Measurements from ENCODE around the gene EIF5. TPM values are rescaled to one million over a fixed set of nuclear protein-coding genes. Genes with fewer than 3 reads are reported as not detected.

EIF5 gene
- total and polyA plus RNA-seq, 2 of the 8 experiments (the other 6 are each of a cell fraction or from before 2014, with no cell fraction given), result 179 to 323 TPM

DNA sequence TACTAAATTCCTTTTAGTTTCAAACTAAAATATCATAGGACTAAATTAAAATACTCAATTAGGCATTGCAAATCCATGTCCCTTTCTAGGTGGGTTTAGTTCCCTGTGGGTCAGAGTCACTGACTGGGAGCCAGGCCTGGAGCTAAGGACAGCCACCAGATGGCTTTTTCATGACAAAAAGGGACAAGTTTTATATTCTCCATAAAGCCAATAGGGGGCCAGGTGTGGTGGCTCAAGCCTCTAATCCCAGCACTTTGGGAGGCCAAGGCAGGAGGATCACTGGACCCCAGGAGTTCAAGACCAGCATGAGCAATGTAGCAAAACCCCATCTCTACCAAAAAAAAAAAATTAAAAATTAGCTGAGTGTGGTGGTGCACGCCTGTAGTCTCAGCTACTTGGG is 35.4 kb upstream of the EIF5 start:
- H3K9me3 ChIP-seq (ENCODE audit: insufficient read depth in 2 of 2, low read depth in 1 of 2, low read length in 1 of 2), result no peaks in the 10 kb centered on the region
- no peaks in the 10 kb centered on the region for H3K27me3 ChIP-seq (replicated peaks in 1 of 4; ENCODE audit: control insufficient read depth in 3 of 4, extremely low read depth in 1 of 4, insufficient read depth in 3 of 4, low read length in 3 of 4)
- H2BK20ac ChIP-seq (ENCODE audit: low read length), result no peak overlapping the region
- no peak overlapping the region for H4K5ac ChIP-seq (ENCODE audit: insufficient read length, low read depth, low read length)
- no peak overlapping the region for H3K18ac ChIP-seq (ENCODE audit: extremely low read depth, low read length)
- POLR2A ChIA-PET (ENCODE audit: partially characterized antibody), result interaction anchor here (1.5 to 4.3 kb wide), 3 partner anchors 36 to 43 kb away, joined by 5 to 22 read pairs (median 5); partner anchors contain the start of gene EIF5
- no peak overlapping the region for H3K4me3 ChIP-seq (ENCODE audit: extremely low read depth in 1 of 4, insufficient read depth in 2 of 4, low read depth in 3 of 4, low read length in 4 of 4)
- FAIRE-seq (no peak), DNase-seq (ENCODE audit: low read depth in 1 of 2, low spot score in 2 of 2) (peak in 1 of 2 experiments; percentile 17)
- no peak overlapping the region for H2AFZ ChIP-seq (ENCODE audit: low read length)
- CTCF ChIA-PET (ENCODE audit: partially characterized antibody), result interaction anchor here (0.6 to 4.1 kb wide), 19 partner anchors 11 to 279 kb away, joined by 3 to 12 read pairs (median 4); no protein-coding TSS in a partner anchor
- H3K4me2 ChIP-seq (ENCODE audit: insufficient read depth in 1 of 2, low read depth in 2 of 2, low read length in 2 of 2), result no peak overlapping the region
- H2BK12ac ChIP-seq (ENCODE audit: low read depth, low read length), result no peak overlapping the region
- no peak overlapping the region for H2AK5ac ChIP-seq (ENCODE audit: low read depth, low read length)
- H3K79me2 ChIP-seq (ENCODE audit: control insufficient read depth in 1 of 2, insufficient read depth in 2 of 2, low read length in 2 of 2), result no peaks in the 10 kb centered on the region
- H4K91ac ChIP-seq (replicated peaks; ENCODE audit: insufficient read length, low read length), result no peak overlapping the region
- H3K14ac ChIP-seq (ENCODE audit: insufficient read length), result no peak overlapping the region
- H4K8ac ChIP-seq (ENCODE audit: extremely low read depth, insufficient read depth, low read length), result no peak overlapping the region
- H3K9ac ChIP-seq (replicated peaks in 1 of 4; ENCODE audit: extremely low read depth in 1 of 4, low read depth in 3 of 4, low read length in 3 of 4), result no peak overlapping the region
- H4K20me1 ChIP-seq (replicated peaks in 1 of 2; ENCODE audit: control insufficient read depth in 1 of 2, insufficient read depth in 2 of 2, low read length in 2 of 2), result no peaks in the 10 kb centered on the region
- no peaks in the 10 kb centered on the region for H3K23me2 ChIP-seq (ENCODE audit: low read depth, low read length)
- WGBS, 2 experiments (ENCODE audit: extremely low coverage in 1 of 2, insufficient coverage in 1 of 2, insufficient read length in 1 of 2, insufficient replicate concordance in 2 of 2, low coverage in 1 of 2, low lambda C conversion rate in 2 of 2, missing lambda C conversion rate in 1 of 2), result 100% methylated on average over 1 of the region's 1 CpG; no CpG with 5 or more reads in 1 of the 2 experiments
- no peak overlapping the region for H2BK15ac ChIP-seq (ENCODE audit: low read length)
- H2BK5ac ChIP-seq (ENCODE audit: low read depth, low read length), result no peak overlapping the region
- H3K4me1 ChIP-seq (replicated peaks in 1 of 4; ENCODE audit: control insufficient read depth in 3 of 4, insufficient read depth in 4 of 4, low read length in 3 of 4), result no peaks in the 10 kb centered on the region
- no peak overlapping the region for H3K4ac ChIP-seq (replicated peaks; ENCODE audit: insufficient read length, low read depth, low read length)
- H2BK120ac ChIP-seq (replicated peaks; ENCODE audit: low read depth, low read length), result no peak overlapping the region
- H3K79me1 ChIP-seq (ENCODE audit: low read depth, low read length), result no peaks in the 10 kb centered on the region
- no peak overlapping the region for H3K23ac ChIP-seq (ENCODE audit: insufficient read length)
- no peak overlapping the region for H3K27ac ChIP-seq (ENCODE audit: low read depth, low read length)
- H3K36me3 ChIP-seq (ENCODE audit: control insufficient read depth in 2 of 4, insufficient read depth in 4 of 4, low read length in 3 of 4), result no peaks in the 10 kb centered on the region
- no peak overlapping the region for H3K56ac ChIP-seq (replicated peaks; ENCODE audit: insufficient read length, low read depth, low read length)
- TF ChIP-seq SUZ12 (IDR thresholded peaks at IDR 0.05; ENCODE audit: low read length), result no peak
